HEK293 (cell line): Measurements from ENCODE around the gene MAPRE3.

Experiments
- CTCF ChIA-PET: fragments of 350-600 bp; formaldehyde crosslinking; extraction: SDS; loops from one replicate; lab custom pipeline; 2021; ENCODE audit warnings: antibody characterized with exemption; lab: Yijun Ruan, JAX
- POLR2A ChIA-PET: fragments of 300-600 bp; formaldehyde crosslinking; extraction: SDS; loops from one replicate; lab custom pipeline; 2020; ENCODE audit warnings: antibody characterized with exemption, inconsistent platforms; lab: Yijun Ruan, JAX
- H3K27ac ChIP-seq: fragments of 200-500 bp; sonication (Bioruptor generic); 2 replicates; pipeline ENCODE4 v1.5.1; 2014; ENCODE audit warnings: low read depth, low read length, control low read depth, inconsistent platforms; ENCODE audit errors: extremely low read depth
- H3K36me3 ChIP-seq, 2 experiments: fragments of 200-500 bp in 1 of 2; sonication (Bioruptor generic) in 1 of 2; 1 replicate in 1 of 2; 2 replicates in 1 of 2; pipeline ENCODE4 v1.5.1; 2014 to 2017; ENCODE audit warnings: inconsistent platforms in 2 of 2, low read length in 2 of 2; ENCODE audit not compliant: control insufficient read depth in 2 of 2, insufficient read depth in 1 of 2
- H3K4me1 ChIP-seq: fragments of 200-500 bp; sonication (Bioruptor generic); 2 replicates; pipeline ENCODE4 v1.5.1; 2014; ENCODE audit warnings: mild to moderate bottlenecking, low read length, inconsistent platforms; ENCODE audit not compliant: control insufficient read depth, insufficient read depth
- H3K4me3 ChIP-seq: 2 replicates; pipeline ENCODE4 v1.5.1; 2011; ENCODE audit warnings: low read depth, mild to moderate bottlenecking, control low read depth, low read length, moderate library complexity
- H3K9me3 ChIP-seq: fragments of 200-500 bp; sonication (Bioruptor generic); 2 replicates; pipeline ENCODE4 v1.5.1; 2014; ENCODE audit warnings: low read depth, low read length, inconsistent platforms; ENCODE audit not compliant: control insufficient read depth, insufficient read depth
- BCL11A ChIP-seq: fragments of 450-650 bp; formaldehyde crosslinking; IDR thresholded peaks from 2 replicates; pipeline ENCODE4 v1.5.1; 2016; ENCODE audit warnings: low read depth, missing biosample characterization, missing genetic modification characterization
- EGR2 ChIP-seq: fragments of 450-650 bp; formaldehyde crosslinking; IDR thresholded peaks from 2 replicates; pipeline ENCODE4 v1.5.1; 2016; ENCODE audit warnings: low read depth, missing biosample characterization, missing genetic modification characterization
- HOXD13 ChIP-seq: sonication (generic); formaldehyde crosslinking; IDR thresholded peaks from 2 replicates; pipeline ENCODE4 v1.8.0; 2022; ENCODE audit warnings: missing genetic modification reagents, borderline replicate concordance
- ZBTB11 ChIP-seq: fragments of 450-650 bp; formaldehyde crosslinking; conservative IDR thresholded peaks from 2 replicates; pipeline ENCODE4 v1.5.1; 2016; ENCODE audit warnings: low read depth, missing biosample characterization, missing genetic modification characterization
- ZBTB20 ChIP-seq: fragments of 450-650 bp; formaldehyde crosslinking; IDR thresholded peaks from 2 replicates; pipeline ENCODE4 v1.5.1; 2016; ENCODE audit warnings: missing biosample characterization, missing genetic modification characterization
- ZFHX2 ChIP-seq: fragments of 450-650 bp; formaldehyde crosslinking; conservative IDR thresholded peaks from 2 replicates; pipeline ENCODE4 v1.5.1; 2016; ENCODE audit warnings: missing biosample characterization, missing genetic modification characterization
- ZFP37 ChIP-seq: fragments of 450-650 bp; formaldehyde crosslinking; IDR thresholded peaks from 2 replicates; pipeline ENCODE4 v1.5.1; 2016; ENCODE audit warnings: missing biosample characterization, missing genetic modification characterization
- ZNF169 ChIP-seq: fragments of 450-650 bp; formaldehyde crosslinking; IDR thresholded peaks from 2 replicates; pipeline ENCODE4 v1.5.1; 2016; ENCODE audit warnings: missing biosample characterization, missing genetic modification characterization
- ZNF175 ChIP-seq: fragments of 450-650 bp; formaldehyde crosslinking; IDR thresholded peaks from 2 replicates; pipeline ENCODE4 v1.5.1; 2016; ENCODE audit warnings: missing biosample characterization, missing genetic modification characterization
- ZNF184 ChIP-seq: fragments of 450-650 bp; IDR thresholded peaks from 2 replicates; pipeline ENCODE4 v1.5.1; 2018; ENCODE audit warnings: missing biosample characterization, mild to moderate bottlenecking, missing genetic modification characterization
- ZNF391 ChIP-seq: fragments of 450-650 bp; formaldehyde crosslinking; IDR thresholded peaks from 2 replicates; pipeline ENCODE4 v1.5.1; 2016; ENCODE audit warnings: low read depth, missing biosample characterization, missing genetic modification characterization, borderline replicate concordance
- ZNF488 ChIP-seq: fragments of 450-650 bp; formaldehyde crosslinking; IDR thresholded peaks from 2 replicates; pipeline ENCODE4 v1.5.1; 2016; ENCODE audit warnings: missing biosample characterization, missing genetic modification characterization
- ZNF600 ChIP-seq: fragments of 450-650 bp; formaldehyde crosslinking; IDR thresholded peaks from 2 replicates; pipeline ENCODE4 v1.5.1; 2016; ENCODE audit warnings: missing biosample characterization, missing genetic modification characterization
- ZNF623 ChIP-seq: fragments of 450-650 bp; formaldehyde crosslinking; IDR thresholded peaks from 2 replicates; pipeline ENCODE4 v1.5.1; 2016; ENCODE audit warnings: missing biosample characterization, missing genetic modification characterization
- ZNF626 ChIP-seq: fragments of 450-650 bp; sonication (Bioruptor Pico); formaldehyde crosslinking; IDR thresholded peaks from 2 replicates; pipeline ENCODE4 v1.5.1; 2018; ENCODE audit warnings: missing biosample characterization, missing genetic modification characterization, inconsistent platforms
- ZNF768 ChIP-seq: fragments of 450-650 bp; formaldehyde crosslinking; IDR thresholded peaks from 2 replicates; pipeline ENCODE4 v1.5.1; 2018; ENCODE audit warnings: missing biosample characterization, mild to moderate bottlenecking, missing genetic modification characterization
- ZNF830 ChIP-seq: fragments of 450-650 bp; IDR thresholded peaks from 2 replicates; pipeline ENCODE4 v1.5.0; 2018; ENCODE audit warnings: missing biosample characterization, missing genetic modification characterization, low read depth, mild to moderate bottlenecking, moderate library complexity

The MAPRE3 gene

GRCh38 chr2:27021253-27022049 lies 51.0 kb downstream of the MAPRE3 start:
- Histone ChIP-seq H3K4me1 (0 out of 2 replicates have a peak, but pooled peaks cover 3% of the 10 kb centered on the region), H3K9me3 (no peaks in the 10 kb centered on the region), H3K4me3 (no peak overlapping the region), H3K27ac (no peak overlapping the region)
- CTCF ChIA-PET = interaction anchor here (0.6 to 10.1 kb wide), 3 partner anchors 10 to 179 kb away, joined by 3 to 307 read pairs (median 3); no protein-coding TSS in a partner anchor
- TF ChIP-seq ZNF623 = no peak
- 0 out of 2 replicates have a peak, but pooled peaks have one; percentile 11 for TF ChIP-seq ZNF600 (tag by site-specific recombination)
- no peak for TF ChIP-seq ZNF768
- TF ChIP-seq, all 188 proteins: peak for 1
- POLR2A ChIA-PET = interaction anchor here (0.6 kb wide), 1 partner anchor 66 kb away, joined by 4 read pairs; no protein-coding TSS in a partner anchor
- H3K36me3 ChIP-seq = peaks cover 0 to 48% of the 10 kb centered on the region in 2 experiments; a peak in 1 of 3 replicates

- Histone ChIP-seq H3K27ac (no peak overlapping the region), H3K9me3 (no peaks in the 10 kb centered on the region), H3K36me3 (peaks cover 4 to 68% of the 10 kb centered on the region in 2 experiments; a peak in 2 of 3 replicates), H3K4me3 (no peak overlapping the region), H3K4me1 (0 out of 2 replicates have a peak, but pooled peaks cover 3% of the 10 kb centered on the region)
- ChIA-PET CTCF (interaction anchor here (0.6 to 10.1 kb wide), 3 partner anchors 61 to 662 kb away, joined by 3 to 307 read pairs (median 3); no protein-coding TSS in a partner anchor), POLR2A (interaction anchor here (1.9 kb wide), 1 partner anchor 27 kb away, joined by 6 read pairs; the partner anchor contains the start of gene AGBL5)
- no peak for TF ChIP-seq ZNF623
- no peak for TF ChIP-seq ZNF169 (tag by site-specific recombination)
- TF ChIP-seq ZNF830 (tag by site-specific recombination) = no peak
- TF ChIP-seq ZNF391 (tag by site-specific recombination) = no peak
- TF ChIP-seq HOXD13 = no peak
- TF ChIP-seq ZFP37 (tag by site-specific recombination) = no peak
- no peak for TF ChIP-seq ZNF488 (tag by site-specific recombination)
- no peak for TF ChIP-seq ZBTB11 (tag by site-specific recombination)
- no peak for TF ChIP-seq ZNF184
- no peak for TF ChIP-seq ZBTB20
- no peak for TF ChIP-seq BCL11A (tag by site-specific recombination)
These were observed 53.3 kb downstream of the MAPRE3 start for GRCh38 chr2:27023740-27024139.

GRCh38 chr2:27024188-27024587 lies 53.8 kb downstream of the MAPRE3 start:
- POLR2A ChIA-PET = interaction anchor here (1.9 kb wide), 1 partner anchor 27 kb away, joined by 6 read pairs; the partner anchor contains the start of gene AGBL5
- H3K4me1 ChIP-seq = 0 out of 2 replicates have a peak, but pooled peaks cover 3% of the 10 kb centered on the region
- peaks cover 7 to 73% of the 10 kb centered on the region in 2 experiments; a peak in 2 of 3 replicates for H3K36me3 ChIP-seq
- H3K4me3 ChIP-seq = no peak overlapping the region
- CTCF ChIA-PET = interaction anchor here (0.6 to 10.1 kb wide), 4 partner anchors 61 to 662 kb away, joined by 3 to 307 read pairs (median 6); no protein-coding TSS in a partner anchor
- TF ChIP-seq ZFHX2 (tag by site-specific recombination) = 0 out of 2 replicates have a peak, but pooled peaks have one; percentile 13
- TF ChIP-seq ZNF626 (tag by site-specific recombination) = no peak
- no peak for TF ChIP-seq ZNF175
- 0 out of 2 replicates have a peak, but pooled peaks have one; percentile 9 for TF ChIP-seq EGR2 (tag by site-specific recombination)
- H3K27ac ChIP-seq = no peak overlapping the region
- H3K9me3 ChIP-seq = no peaks in the 10 kb centered on the region
